Lung (tissue), 12 donors: ENCODE measurements around the gene RPL28. TPM values are rescaled to one million over a fixed set of nuclear protein-coding genes. Genes with fewer than 3 reads are reported as not detected.

Source experiments
- ATAC-seq: fragments of 200-7000 bp; cut with Tn5 transposase; one replicate; pipeline ENCODE4 v1.9.1; 2020; ENCODE audit warnings: moderate number of reproducible peaks; ENCODE audit not compliant: insufficient read depth, low FRiP score
- DNase-seq, 3 donors: peaks; one replicate each; pipeline ENCODE4 v3.0.0-alpha.2; 2013 to 2017
- H3K27ac ChIP-seq, 2 donors: one replicate each; pipeline ENCODE4 v1.5.1; 2013; ENCODE audit warnings: mild to moderate bottlenecking in 2 of 2, moderate library complexity in 2 of 2, control low read depth in 1 of 2, inconsistent platforms in 1 of 2, low read depth in 1 of 2, low read length in 1 of 2
- H3K27me3 ChIP-seq, 3 donors: one replicate each; pipeline ENCODE4 v1.5.1; 2013; ENCODE audit warnings: low read length in 2 of 3; ENCODE audit not compliant: control insufficient read depth in 3 of 3, insufficient read depth in 3 of 3
- H3K36me3 ChIP-seq, 4 donors: one replicate each; pipeline ENCODE4 v1.5.1; 2013; ENCODE audit warnings: low read length in 4 of 4, mild to moderate bottlenecking in 1 of 4, moderate library complexity in 1 of 4; ENCODE audit not compliant: control insufficient read depth in 4 of 4, insufficient read depth in 4 of 4
- H3K4me1 ChIP-seq, 5 donors: one replicate each; pipeline ENCODE4 v1.5.1; 2013; ENCODE audit warnings: low read length in 5 of 5, mild to moderate bottlenecking in 2 of 5, moderate library complexity in 1 of 5; ENCODE audit not compliant: control insufficient read depth in 5 of 5, insufficient read depth in 5 of 5
- H3K4me3 ChIP-seq: one replicate; pipeline ENCODE4 v1.5.1; 2013; ENCODE audit warnings: mild to moderate bottlenecking, control low read depth, moderate library complexity
- H3K9ac ChIP-seq, 2 donors: one replicate each; pipeline ENCODE4 v1.5.1; 2013; ENCODE audit warnings: low read length in 2 of 2, control low read depth in 1 of 2; ENCODE audit not compliant: insufficient read depth in 1 of 2
- H3K9me3 ChIP-seq, 4 donors: one replicate each; pipeline ENCODE4 v1.5.1; 2013; ENCODE audit warnings: low read length in 3 of 4, mild to moderate bottlenecking in 1 of 4, moderate library complexity in 1 of 4; ENCODE audit not compliant: control insufficient read depth in 4 of 4, insufficient read depth in 3 of 4
- WGBS, 2 donors: extraction: QIAGEN DNeasy Blood & Tissue Kit; methylation state at CpG; one replicate each; pipeline ENCODE4 v1.1.7; 2013; 5-methylcytosine and 5-hydroxymethylcytosine counted together
- polyA plus RNA-seq, 2 donors: library from polyadenylated mRNA; stranded (reverse); fragments of 200-250 nt; gene quantifications; one replicate each; pipeline ENCODE4 v1.2.1, GENCODE V29; 2013
- total RNA-seq, 2 donors: library from RNA; depleted of rRNA in 1 of 2; stranded (reverse); fragments of >200 nt in 1 of 2; gene quantifications; one replicate each; pipeline ENCODE4 v1.2.1, GENCODE V29; 2014 to 2021
- TF ChIP-seq, protein P1 (sequence below): IDR thresholded peaks from 2 replicates; pipeline ENCODE4 v1.5.1; 2012; ENCODE audit warnings: mild to moderate bottlenecking; ENCODE audit errors: control extremely low read depth, extremely low read depth
- donor health status: control.
- donor health status: control.
- donor health status: Bipolar disorder and iron deficiency.
- donor health status: healthy.
- donor health status: DM: yes; HTN: yes; CAD: no.

RPL28 gene
- total and polyA plus RNA-seq, 4 donors = 272 to 3,086 (median 1,601) TPM

DNA sequence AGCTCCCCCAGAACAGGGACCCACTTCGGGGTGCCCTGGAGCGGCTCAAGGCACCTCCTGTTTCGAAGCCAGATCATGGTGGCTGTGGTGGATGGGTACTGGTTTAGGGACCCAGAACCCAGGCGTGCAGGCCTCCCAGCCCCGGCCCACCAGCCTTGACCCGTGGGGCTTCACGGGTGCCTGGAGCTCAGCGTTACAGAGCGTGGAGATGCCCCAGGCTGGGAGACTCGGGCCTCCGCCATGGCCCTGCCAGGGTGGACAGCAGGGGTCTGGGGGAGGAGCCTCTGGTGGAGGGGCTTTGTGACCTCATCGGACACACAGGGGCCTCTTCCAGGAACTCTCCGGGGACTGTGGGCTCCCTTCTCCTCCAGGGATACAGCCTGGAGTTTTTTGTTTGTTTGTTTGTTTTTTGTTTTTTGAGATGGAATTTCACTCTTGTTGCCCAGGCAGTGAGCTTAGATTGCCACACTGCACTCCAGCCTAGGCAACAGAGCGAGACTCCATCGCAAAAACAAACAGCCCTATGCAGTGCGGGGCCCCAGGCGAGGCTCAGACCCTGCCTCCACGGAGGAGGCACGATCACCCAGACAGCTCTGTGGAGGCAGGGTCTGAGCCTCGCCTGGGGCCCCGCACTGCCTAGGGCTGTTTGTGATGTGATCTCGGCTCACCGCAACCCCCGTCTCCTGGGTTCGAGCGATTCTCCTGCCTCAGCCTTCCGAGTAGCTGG, 22.6 kb upstream of the RPL28 start, which contains the start of gene GARIN5B:
TSS of gene GARIN5B (minus strand) at position 271 of the 727 bp plus-strand sequence. CDS start at position 77, 194 bp downstream.
- peaks cover 0 to 2% (median 0%) of the 10 kb centered on the region in 5 donors for H3K4me1 ChIP-seq

DNA sequence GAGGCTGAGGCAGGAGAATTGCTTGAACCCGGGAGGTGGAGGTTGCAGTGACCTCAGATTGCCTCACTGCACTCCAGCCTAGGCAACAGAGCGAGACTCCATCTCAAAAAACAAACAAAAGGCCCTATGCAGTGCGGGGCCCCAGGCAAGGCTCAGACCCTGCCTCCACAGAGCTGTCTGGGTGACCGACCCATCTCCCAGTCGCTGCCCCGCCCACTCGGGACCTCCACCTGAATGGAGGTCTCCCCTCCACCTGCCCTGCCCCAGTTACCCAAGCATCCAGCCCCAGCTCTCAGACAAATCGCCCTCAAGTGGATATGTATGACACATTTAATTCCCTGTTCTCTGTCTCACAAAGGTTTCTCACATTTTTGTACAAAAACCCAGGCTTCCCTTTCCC, 20.5 kb upstream of the RPL28 start:
- Histone ChIP-seq H3K36me3 (no peaks in the 10 kb centered on the region), H3K4me1 (peaks cover 0 to 11% (median 0%) of the 10 kb centered on the region in 5 donors), H3K9ac (no peak overlapping the region), H3K27ac (no peak overlapping the region), H3K27me3 (peaks cover 0 to 15% (median 2%) of the 10 kb centered on the region in 3 donors), H3K4me3 (no peak overlapping the region), H3K9me3 (no peaks in the 10 kb centered on the region)
- WGBS, 2 donors = 82 to 90% methylated on average over 8 of the region's 8 CpGs
- TF ChIP-seq, protein P1, sequence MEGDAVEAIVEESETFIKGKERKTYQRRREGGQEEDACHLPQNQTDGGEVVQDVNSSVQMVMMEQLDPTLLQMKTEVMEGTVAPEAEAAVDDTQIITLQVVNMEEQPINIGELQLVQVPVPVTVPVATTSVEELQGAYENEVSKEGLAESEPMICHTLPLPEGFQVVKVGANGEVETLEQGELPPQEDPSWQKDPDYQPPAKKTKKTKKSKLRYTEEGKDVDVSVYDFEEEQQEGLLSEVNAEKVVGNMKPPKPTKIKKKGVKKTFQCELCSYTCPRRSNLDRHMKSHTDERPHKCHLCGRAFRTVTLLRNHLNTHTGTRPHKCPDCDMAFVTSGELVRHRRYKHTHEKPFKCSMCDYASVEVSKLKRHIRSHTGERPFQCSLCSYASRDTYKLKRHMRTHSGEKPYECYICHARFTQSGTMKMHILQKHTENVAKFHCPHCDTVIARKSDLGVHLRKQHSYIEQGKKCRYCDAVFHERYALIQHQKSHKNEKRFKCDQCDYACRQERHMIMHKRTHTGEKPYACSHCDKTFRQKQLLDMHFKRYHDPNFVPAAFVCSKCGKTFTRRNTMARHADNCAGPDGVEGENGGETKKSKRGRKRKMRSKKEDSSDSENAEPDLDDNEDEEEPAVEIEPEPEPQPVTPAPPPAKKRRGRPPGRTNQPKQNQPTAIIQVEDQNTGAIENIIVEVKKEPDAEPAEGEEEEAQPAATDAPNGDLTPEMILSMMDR = no peak
- DNase-seq = no peak
- ATAC-seq = no peak

More for the DNA sequence above, 22.6 kb upstream of the RPL28 start, which contains the start of gene GARIN5B:
- ATAC-seq (no peak), DNase-seq (no peak)
- Histone ChIP-seq H3K27me3 (peaks cover 0 to 2% (median 0%) of the 10 kb centered on the region in 3 donors), H3K36me3 (no peaks in the 10 kb centered on the region), H3K9me3 (no peaks in the 10 kb centered on the region), H3K4me3 (no peak within 1 kb of the TSS), H3K27ac (no peak within 1 kb of the TSS), H3K9ac (no peak within 1 kb of the TSS)
- TF ChIP-seq, protein P1 = no peak
- 80 to 86% methylated on average over 27 of the region's 27 CpGs for WGBS, 2 donors

DNA sequence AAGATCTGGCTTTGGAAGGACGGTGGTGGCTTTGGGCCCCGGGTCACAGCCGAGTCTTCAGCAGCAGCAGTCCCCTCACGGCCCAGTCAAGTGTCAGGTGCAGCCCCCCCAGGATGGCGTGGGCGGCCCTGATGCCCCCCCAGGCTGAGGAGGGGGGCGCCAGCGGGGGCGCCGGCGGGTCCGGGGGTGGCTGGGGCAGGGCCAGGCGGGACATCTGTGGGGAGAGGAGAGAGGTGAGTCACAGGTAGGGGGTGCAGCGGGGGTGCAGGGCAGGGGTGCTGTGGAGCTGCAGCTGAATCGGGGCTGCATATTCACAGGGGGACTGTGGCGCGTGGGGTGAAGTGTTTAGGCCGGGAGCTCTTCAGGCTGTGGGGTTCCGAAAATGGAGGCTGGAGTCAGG, 19.8 kb upstream of the RPL28 start:
- Histone ChIP-seq H3K4me3 (no peak overlapping the region), H3K9ac (no peak overlapping the region), H3K36me3 (no peaks in the 10 kb centered on the region), H3K9me3 (peaks cover 0 to 3% (median 0%) of the 10 kb centered on the region in 4 donors), H3K4me1 (peaks cover 0 to 11% (median 0%) of the 10 kb centered on the region in 5 donors), H3K27ac (no peak overlapping the region), H3K27me3 (peaks cover 0 to 22% (median 6%) of the 10 kb centered on the region in 3 donors)
- DNase-seq (no peak), ATAC-seq (no peak)
- TF ChIP-seq, protein P1 = no peak
- 71 to 75% methylated on average over 16 to 19 of the region's 19 CpGs for WGBS, 2 donors
